GM12892 (cell line): ENCODE data around the gene HSD11B2.

Experiments
- POLR2A ChIP-seq: IDR thresholded peaks from 2 replicates; pipeline ENCODE4 v1.6.1; 2011; ENCODE audit warnings: low read depth, low read length, control low read depth
- POLR2AphosphoS5 ChIP-seq: IDR thresholded peaks from 2 replicates; pipeline ENCODE4 v1.6.1; 2011; ENCODE audit warnings: low read depth, low read length, control low read depth
- TAF1 ChIP-seq: IDR thresholded peaks from 2 replicates; pipeline ENCODE4 v1.6.1; 2011; ENCODE audit warnings: low read depth, mild to moderate bottlenecking, control low read depth, low read length, borderline replicate concordance

DNA sequence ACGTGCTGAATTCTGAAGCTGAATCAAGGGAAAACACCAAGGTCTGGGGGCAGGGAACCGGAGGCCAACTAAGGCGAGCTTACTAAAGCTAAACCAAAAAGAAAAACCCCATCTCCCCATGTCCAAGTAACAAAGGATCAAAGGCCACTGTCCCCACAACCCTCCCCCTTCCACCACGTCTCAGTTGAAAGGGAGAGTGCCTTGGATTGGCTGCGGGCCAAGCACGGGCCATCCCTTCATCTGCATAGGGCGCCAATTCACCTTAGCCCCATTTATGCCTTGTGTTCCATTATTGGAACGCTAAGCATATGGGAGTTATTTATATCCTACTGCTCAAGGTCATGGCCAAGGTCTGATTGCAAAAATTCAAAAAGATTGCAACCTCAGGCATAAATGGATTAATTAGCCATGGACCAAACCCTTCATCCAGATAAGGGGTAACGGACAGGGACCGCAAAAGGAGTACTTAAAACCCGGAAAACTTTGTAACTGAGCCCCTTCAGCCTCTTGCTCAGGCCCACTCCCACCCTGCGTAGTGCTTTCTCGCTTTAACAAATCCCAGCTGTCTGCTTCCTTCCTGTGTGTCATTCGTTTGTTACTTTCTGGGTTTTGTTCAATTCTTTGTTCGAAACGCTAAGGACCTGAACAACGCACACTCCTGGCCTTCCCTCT lies 50.8 kb downstream of the HSD11B2 start:
- TF ChIP-seq POLR2A, result no peak; the same call in 1 of the 2 replicates
- TF ChIP-seq POLR2AphosphoS5, result no peak
- no peak for TF ChIP-seq TAF1
